IMR-90 (cell line): Measurements from ENCODE around the gene NKAIN2. TPM values are rescaled to one million over a fixed set of nuclear protein-coding genes. Genes with fewer than 3 reads are reported as not detected.

Source experiments
- ATAC-seq: fragments of 200-7000 bp; cut with Tn5 transposase; 2 replicates; pipeline ENCODE4 v1.9.1; 2020; ENCODE audit warnings: low read depth, mild to moderate bottlenecking, moderate library complexity
- BruUV-seq: library from RNA; stranded (reverse); fragments of 400-500 nt; replicated peaks from 2 replicates; lab custom pipeline; 2021; lab: Mats Ljungman, UMichigan
- CTCF ChIA-PET: fragments of 300-600 bp; formaldehyde crosslinking; extraction: SDS; loops from one replicate; lab custom pipeline; 2021; ENCODE audit warnings: antibody characterized with exemption; lab: Yijun Ruan, JAX
- POLR2A ChIA-PET: fragments of 300-600 bp; sonication (Branson Sonifier 250); formaldehyde crosslinking; loops from one replicate; lab custom pipeline; 2022; ENCODE audit warnings: antibody characterized with exemption; ENCODE audit not compliant: unreplicated experiment; lab: Charles Lee
- DNase-seq: peaks from one replicate; pipeline ENCODE4 v3.0.0; 2013
- H2AFZ ChIP-seq: replicated peaks from 2 replicates; pipeline ENCODE3; 2013; ENCODE audit warnings: low read length, mild to moderate bottlenecking; ENCODE audit not compliant: poor library complexity
- H2AK5ac ChIP-seq: 2 replicates; pipeline ENCODE4 v1.6.1; 2013; ENCODE audit warnings: low read depth, low read length, inconsistent platforms
- H2AK9ac ChIP-seq: replicated peaks from 2 replicates; pipeline ENCODE3; 2013; ENCODE audit warnings: mild to moderate bottlenecking, low read depth, low read length, moderate library complexity; ENCODE audit not compliant: poor library complexity
- H2BK120ac ChIP-seq: 2 replicates; pipeline ENCODE4 v1.6.1; 2013; ENCODE audit warnings: low read depth, low read length, inconsistent platforms
- H2BK15ac ChIP-seq: 3 replicates; pipeline ENCODE4 v1.6.1; 2013; ENCODE audit warnings: low read depth, low read length, inconsistent platforms
- H2BK20ac ChIP-seq: 2 replicates; pipeline ENCODE4 v1.6.1; 2013; ENCODE audit warnings: low read depth, mild to moderate bottlenecking, inconsistent platforms, low read length, moderate library complexity
- H2BK5ac ChIP-seq: 2 replicates; pipeline ENCODE4 v1.6.1; 2013; ENCODE audit warnings: mild to moderate bottlenecking, low read depth, low read length, inconsistent platforms; ENCODE audit not compliant: poor library complexity, severe bottlenecking
- H3K14ac ChIP-seq: replicated peaks from 2 replicates; pipeline ENCODE4 v1.6.1; 2013; ENCODE audit warnings: low read depth, low read length, inconsistent platforms
- H3K18ac ChIP-seq: 2 replicates; pipeline ENCODE4 v1.6.1; 2013; ENCODE audit warnings: low read depth, low read length, control low read depth
- H3K23ac ChIP-seq: 2 replicates; pipeline ENCODE4 v1.6.1; 2013; ENCODE audit warnings: low read depth, low read length, inconsistent platforms
- H3K27ac ChIP-seq: 2 replicates; pipeline ENCODE4 v1.5.1; 2013; ENCODE audit warnings: mild to moderate bottlenecking, control low read depth, low read length; ENCODE audit not compliant: insufficient read depth
- H3K27me3 ChIP-seq: 2 replicates; pipeline ENCODE4 v1.6.1; 2013; ENCODE audit warnings: low read length; ENCODE audit not compliant: control insufficient read depth, insufficient read depth
- H3K36me3 ChIP-seq: 2 replicates; pipeline ENCODE4 v1.6.1; 2013; ENCODE audit warnings: low read length, mixed read lengths; ENCODE audit not compliant: control insufficient read depth, insufficient read depth
- H3K4ac ChIP-seq: 2 replicates; pipeline ENCODE4 v1.6.1; 2013; ENCODE audit warnings: low read depth, low read length, inconsistent platforms
- H3K4me1 ChIP-seq: 2 replicates; pipeline ENCODE4 v1.6.1; 2013; ENCODE audit warnings: low read length, mixed read lengths; ENCODE audit not compliant: control insufficient read depth, insufficient read depth
- H3K4me2 ChIP-seq: 2 replicates; pipeline ENCODE4 v1.6.1; 2013; ENCODE audit warnings: low read depth, mild to moderate bottlenecking, control low read depth, low read length, moderate library complexity
- H3K4me3 ChIP-seq: 2 replicates; pipeline ENCODE4 v1.5.1; 2013; ENCODE audit warnings: low read depth, mild to moderate bottlenecking, control low read depth, low read length, moderate library complexity; ENCODE audit not compliant: insufficient read depth
- H3K56ac ChIP-seq: 2 replicates; pipeline ENCODE4 v1.6.1; 2013; ENCODE audit warnings: low read length, inconsistent platforms; ENCODE audit not compliant: insufficient read depth; ENCODE audit errors: extremely low read depth
- H3K79me1 ChIP-seq, 2 experiments: 2 replicates each; pipeline ENCODE4 v1.6.1; 2013; ENCODE audit warnings: low read length in 2 of 2, inconsistent platforms in 1 of 2, low read depth in 1 of 2
- H3K9ac ChIP-seq: 2 replicates; pipeline ENCODE4 v1.6.1; 2013; ENCODE audit warnings: low read depth, low read length, control low read depth
- H3K9me1 ChIP-seq: 2 replicates; pipeline ENCODE4 v1.6.1; 2013; ENCODE audit warnings: low read length, inconsistent platforms; ENCODE audit not compliant: insufficient read depth
- H3K9me3 ChIP-seq: 2 replicates; pipeline ENCODE4 v1.6.1; 2013; ENCODE audit warnings: low read length; ENCODE audit not compliant: control insufficient read depth, insufficient read depth
- H4K20me1 ChIP-seq: 2 replicates; pipeline ENCODE4 v1.6.1; 2013; ENCODE audit warnings: low read length, inconsistent platforms; ENCODE audit not compliant: insufficient read depth
- H4K5ac ChIP-seq: 2 replicates; pipeline ENCODE4 v1.6.1; 2013; ENCODE audit warnings: mild to moderate bottlenecking, low read depth, low read length, control low read depth
- H4K8ac ChIP-seq, 2 experiments: 2 replicates each; pipeline ENCODE4 v1.6.1; 2013; ENCODE audit warnings: low read depth in 2 of 2, low read length in 2 of 2, control low read depth in 1 of 2, inconsistent platforms in 1 of 2
- H4K91ac ChIP-seq: 2 replicates; pipeline ENCODE4 v1.6.1; 2013; ENCODE audit warnings: low read depth, low read length, inconsistent platforms; ENCODE audit not compliant: insufficient read depth
- CEBPB ChIP-seq: IDR thresholded peaks from 2 replicates; pipeline ENCODE4 v1.6.1; 2012; ENCODE audit warnings: low read depth, low read length, improper control_type of control experiment
- CHD1 ChIP-seq: IDR thresholded peaks from 2 replicates; pipeline ENCODE4 v1.6.1; 2012; ENCODE audit warnings: low read depth, low read length, improper control_type of control experiment
- CTCF ChIP-seq: conservative IDR thresholded peaks from 2 replicates; pipeline ENCODE4 v1.5.1; 2012; ENCODE audit warnings: mild to moderate bottlenecking, low read depth, low read length, improper control_type of control experiment
- ELK1 ChIP-seq: fragments of 150-350 bp; IDR thresholded peaks from 2 replicates; pipeline ENCODE4 v1.6.1; 2016; ENCODE audit warnings: low read depth, mild to moderate bottlenecking, low read length, moderate library complexity, borderline replicate concordance
- FOS ChIP-seq: fragments of 150-350 bp; IDR thresholded peaks from 2 replicates; pipeline ENCODE4 v1.6.1; 2016; ENCODE audit warnings: low read depth, low read length
- MAFK ChIP-seq: IDR thresholded peaks from 2 replicates; pipeline ENCODE4 v1.6.1; 2012; ENCODE audit warnings: low read depth, low read length, improper control_type of control experiment
- MXI1 ChIP-seq: IDR thresholded peaks from 2 replicates; pipeline ENCODE4 v1.6.1; 2012; ENCODE audit warnings: low read depth, mild to moderate bottlenecking, low read length, moderate library complexity, borderline replicate concordance
- NFE2L2 ChIP-seq: fragments of 150-350 bp; IDR thresholded peaks from 2 replicates; pipeline ENCODE4 v1.6.1; 2016; ENCODE audit warnings: low read depth, mild to moderate bottlenecking, low read length
- POLR2A ChIP-seq: IDR thresholded peaks from 2 replicates; pipeline ENCODE4 v1.6.1; 2012; ENCODE audit warnings: mild to moderate bottlenecking, low read depth, low read length
- RAD21 ChIP-seq: IDR thresholded peaks from 2 replicates; pipeline ENCODE4 v1.6.1; 2012; ENCODE audit warnings: low read length, improper control_type of control experiment
- RCOR1 ChIP-seq: IDR thresholded peaks from 2 replicates; pipeline ENCODE4 v1.6.1; 2012; ENCODE audit warnings: mild to moderate bottlenecking, low read length, improper control_type of control experiment; ENCODE audit not compliant: insufficient replicate concordance
- RFX5 ChIP-seq: IDR thresholded peaks from 2 replicates; pipeline ENCODE4 v1.8.0; 2012; ENCODE audit warnings: low read depth, mild to moderate bottlenecking, low read length, moderate library complexity
- SMC3 ChIP-seq: fragments of 150-350 bp; IDR thresholded peaks from 2 replicates; pipeline ENCODE4 v1.6.1; 2016; ENCODE audit warnings: low read depth, mild to moderate bottlenecking, antibody characterized with exemption, low read length, moderate library complexity
- USF2 ChIP-seq: fragments of 150-350 bp; IDR thresholded peaks from 2 replicates; pipeline ENCODE4 v1.6.1; 2017; ENCODE audit warnings: mild to moderate bottlenecking, antibody characterized with exemption, low read length, low read depth
- WGBS, 2 experiments: methylation state at CpG; one replicate each; pipeline versions ENCODE4 v1.1.5 to v1.1.7; 2013; ENCODE audit warnings: missing lambda C conversion rate in 2 of 2; ENCODE audit not compliant: insufficient read length in 1 of 2; ENCODE audit errors: extremely low coverage in 2 of 2; 5-methylcytosine and 5-hydroxymethylcytosine counted together
- dilution Hi-C: fragments of 300-500 bp; cut with HindIII; formaldehyde crosslinking; loops from one replicate; pipeline ENCODE4 v1.14.3; 2018; ENCODE audit warnings: low sequenced_read_pairs; ENCODE audit not compliant: unreplicated experiment
- in situ Hi-C: fragments of 300-500 bp; cut with MboI; formaldehyde crosslinking; loops from 3 replicates; pipeline ENCODE4 v1.14.3; 2019; ENCODE audit warnings: low sequenced_read_pairs, inconsistent platforms, mixed read lengths
- intact Hi-C: fragments of 100-400 bp; cut with micrococcal nuclease; formaldehyde crosslinking; loops from 2 replicates; pipeline ENCODE4 v1.10.0; 2022
- polyA plus RNA-seq, 3 experiments: library from polyadenylated mRNA; depleted of rRNA; stranded (reverse); fragments of >200 nt; gene quantifications; 2 replicates each; pipeline ENCODE4 v1.2.3, GENCODE V29; 2012; ENCODE audit warnings: low replicate concordance in 1 of 3
- total RNA-seq: library from RNA; depleted of rRNA; stranded (reverse); fragments of >200 nt; gene quantifications from 2 replicates; pipeline ENCODE4 v1.2.3, GENCODE V29; 2012

Gene NKAIN2
- total and polyA plus RNA-seq, 2 of the 4 experiments (the other 2 are of a cell fraction): not detected

GRCh38 chr6:124285146-124285545 is 481.5 kb downstream of the NKAIN2 start:
- no peak for ATAC-seq

More at GRCh38 chr6:124285146-124285545, 481.5 kb downstream of the NKAIN2 start:
- Histone ChIP-seq H3K9me1 (no peaks in the 10 kb centered on the region), H2AK9ac (no peak overlapping the region), H2AFZ (no peak overlapping the region), H2BK15ac (no peak overlapping the region), H3K4ac (no peak overlapping the region), H2BK5ac (no peak overlapping the region), H3K4me1 (no peaks in the 10 kb centered on the region), H3K56ac (no peak overlapping the region), H2BK20ac (no peak overlapping the region), H3K36me3 (no peaks in the 10 kb centered on the region), H3K23ac (no peak overlapping the region), H4K20me1 (no peaks in the 10 kb centered on the region), H2AK5ac (no peak overlapping the region), H4K5ac (no peak overlapping the region), H3K14ac (no peak overlapping the region), H3K79me1 (no peaks in the 10 kb centered on the region), H3K27ac (no peak overlapping the region), H3K9ac (no peak overlapping the region), H3K4me2 (no peak overlapping the region), H4K91ac (no peak overlapping the region), H2BK120ac (no peak overlapping the region), H3K9me3 (no peaks in the 10 kb centered on the region), H3K27me3 (no peaks in the 10 kb centered on the region), H4K8ac (no peak overlapping the region), H3K4me3 (no peak overlapping the region), H3K18ac (no peak overlapping the region)
- intact Hi-C loops: no loop called here
- in situ Hi-C loops: no loop called here
- dilution Hi-C loops: no loop called here
- CTCF ChIA-PET: no interaction called here
- WGBS, 2 experiments: no CpG with 5 or more reads among the region's 1 CpG
- BruUV-seq: no TSS peak
- TF ChIP-seq FOS (no peak), RFX5 (no peak), CEBPB (no peak), NFE2L2 (no peak), CHD1 (no peak), POLR2A (no peak), RAD21 (no peak), SMC3 (no peak), MAFK (no peak), USF2 (no peak), ELK1 (no peak), RCOR1 (no peak), MXI1 (no peak), CTCF (no peak)
- POLR2A ChIA-PET: no interaction called here
- no peak for DNase-seq
